ENCODE data around the gene VCL. TPM values are rescaled to one million over a fixed set of nuclear protein-coding genes. Genes with fewer than 3 reads are reported as not detected.
"Not testable (repeated sequence)": the region's sequence is repeated elsewhere in the genome, so short reads cannot be mapped to it uniquely, and the experiment has no call there.

The VCL gene
- total RNA-seq, 2 donors from 2014 or later: 109 to 214 TPM

- Mint-ChIP-seq H3K4me3 (no peak overlapping the region), H3K9me3 (no peaks in the 10 kb centered on the region), H3K4me1 (no peaks in the 10 kb centered on the region), H3K36me3 (ENCODE audit: low read depth) (peaks cover 45% of the 10 kb centered on the region), H3K27ac (no peak overlapping the region), H3K27me3 (ENCODE audit: insufficient read depth) (no peaks in the 10 kb centered on the region)
- TF ChIP-seq CTCF (conservative IDR thresholded peaks at IDR 0.05): peak; percentile 30
- WGBS, 2 experiments (ENCODE audit: insufficient coverage in 1 of 2, insufficient read length in 1 of 2): 90 to 94% methylated on average over 1 to 5 of the region's 5 CpGs
- Histone ChIP-seq H3K9ac (ENCODE audit: extremely low read depth, low read length, poor library complexity, severe bottlenecking) (no peak overlapping the region), H3K9me3 (ENCODE audit: control insufficient read depth, low read length) (no peaks in the 10 kb centered on the region), H3K36me3 (ENCODE audit: control insufficient read depth, insufficient read depth, low read length) (peaks cover 55% of the 10 kb centered on the region), H3K4me1 (ENCODE audit: control insufficient read depth, insufficient read depth, low read length) (no peaks in the 10 kb centered on the region), H3K27me3 (ENCODE audit: control insufficient read depth, insufficient read depth, low read length, poor library complexity, severe bottlenecking) (no peaks in the 10 kb centered on the region), H3K27ac (ENCODE audit: low read depth, low read length) (no peak overlapping the region), H3K4me3 (ENCODE audit: low read length) (no peak overlapping the region)
- no peak for DNase-seq
Observed at GRCh38 chr10:74137992-74138391, 140.1 kb downstream of the VCL start.

GRCh38 chr10:74138596-74138995 lies 140.7 kb downstream of the VCL start:
- peaks cover 40% of the 10 kb centered on the region for H3K36me3 Mint-ChIP-seq (ENCODE audit: low read depth)
- not testable (repeated sequence) for H3K4me3 Mint-ChIP-seq; H3K27me3 Mint-ChIP-seq (ENCODE audit: insufficient read depth); H3K4me1 ChIP-seq (ENCODE audit: control insufficient read depth, insufficient read depth, low read length); H3K27ac Mint-ChIP-seq; H3K9ac ChIP-seq (ENCODE audit: extremely low read depth, low read length, poor library complexity, severe bottlenecking); H3K27me3 ChIP-seq (ENCODE audit: control insufficient read depth, insufficient read depth, low read length, poor library complexity, severe bottlenecking); H3K4me3 ChIP-seq (ENCODE audit: low read length); H3K27ac ChIP-seq (ENCODE audit: low read depth, low read length); H3K9me3 ChIP-seq (ENCODE audit: control insufficient read depth, low read length); H3K4me1 Mint-ChIP-seq; DNase-seq; H3K9me3 Mint-ChIP-seq
- peaks cover 49% of the 10 kb centered on the region for H3K36me3 ChIP-seq (ENCODE audit: control insufficient read depth, insufficient read depth, low read length)
- WGBS, 2 experiments (ENCODE audit: insufficient coverage in 1 of 2, insufficient read length in 1 of 2): 91% methylated on average over 5 of the region's 5 CpGs; no CpG with 5 or more reads in 1 of the 2 experiments

GRCh38 chr10:74139981-74140380 lies 142.1 kb downstream of the VCL start:
- WGBS, 2 experiments (ENCODE audit: insufficient coverage in 1 of 2, insufficient read length in 1 of 2): 96 to 99% methylated on average over 14 to 18 of the region's 18 CpGs
- H3K27ac Mint-ChIP-seq: no peak overlapping the region
- Histone ChIP-seq H3K36me3 (ENCODE audit: control insufficient read depth, insufficient read depth, low read length) (peaks cover 36% of the 10 kb centered on the region), H3K9me3 (ENCODE audit: control insufficient read depth, low read length) (no peaks in the 10 kb centered on the region), H3K27me3 (ENCODE audit: control insufficient read depth, insufficient read depth, low read length, poor library complexity, severe bottlenecking) (no peaks in the 10 kb centered on the region), H3K9ac (ENCODE audit: extremely low read depth, low read length, poor library complexity, severe bottlenecking) (no peak overlapping the region), H3K27ac (ENCODE audit: low read depth, low read length) (no peak overlapping the region), H3K4me3 (ENCODE audit: low read length) (no peak overlapping the region), H3K4me1 (ENCODE audit: control insufficient read depth, insufficient read depth, low read length) (no peaks in the 10 kb centered on the region)
- TF ChIP-seq CTCF (conservative IDR thresholded peaks at IDR 0.05): no peak
- no peaks in the 10 kb centered on the region for H3K4me1 Mint-ChIP-seq
- H3K9me3 Mint-ChIP-seq: no peaks in the 10 kb centered on the region
- peaks cover 33% of the 10 kb centered on the region for H3K36me3 Mint-ChIP-seq (ENCODE audit: low read depth)
- H3K4me3 Mint-ChIP-seq: no peak overlapping the region
- no peaks in the 10 kb centered on the region for H3K27me3 Mint-ChIP-seq (ENCODE audit: insufficient read depth)
- DNase-seq: no peak

GRCh38 chr10:74140553-74140952 lies 142.6 kb downstream of the VCL start:
- Mint-ChIP-seq H3K27ac (no peak overlapping the region), H3K4me1 (no peaks in the 10 kb centered on the region), H3K4me3 (no peak overlapping the region), H3K27me3 (ENCODE audit: insufficient read depth) (no peaks in the 10 kb centered on the region), H3K36me3 (ENCODE audit: low read depth) (peaks cover 32% of the 10 kb centered on the region), H3K9me3 (no peaks in the 10 kb centered on the region)
- WGBS, 2 experiments (ENCODE audit: insufficient coverage in 1 of 2, insufficient read length in 1 of 2): 84% methylated on average over 2 of the region's 2 CpGs; no CpG with 5 or more reads in 1 of the 2 experiments
- Histone ChIP-seq H3K9me3 (ENCODE audit: control insufficient read depth, low read length) (no peaks in the 10 kb centered on the region), H3K4me3 (ENCODE audit: low read length) (no peak overlapping the region), H3K36me3 (ENCODE audit: control insufficient read depth, insufficient read depth, low read length) (peaks cover 32% of the 10 kb centered on the region), H3K4me1 (ENCODE audit: control insufficient read depth, insufficient read depth, low read length) (no peaks in the 10 kb centered on the region), H3K27ac (ENCODE audit: low read depth, low read length) (no peak overlapping the region), H3K9ac (ENCODE audit: extremely low read depth, low read length, poor library complexity, severe bottlenecking) (no peak overlapping the region), H3K27me3 (ENCODE audit: control insufficient read depth, insufficient read depth, low read length, poor library complexity, severe bottlenecking) (no peaks in the 10 kb centered on the region)
- TF ChIP-seq CTCF (conservative IDR thresholded peaks at IDR 0.05): no peak
- DNase-seq: no peak
